Measurements from ENCODE around the gene MAF.

DNA sequence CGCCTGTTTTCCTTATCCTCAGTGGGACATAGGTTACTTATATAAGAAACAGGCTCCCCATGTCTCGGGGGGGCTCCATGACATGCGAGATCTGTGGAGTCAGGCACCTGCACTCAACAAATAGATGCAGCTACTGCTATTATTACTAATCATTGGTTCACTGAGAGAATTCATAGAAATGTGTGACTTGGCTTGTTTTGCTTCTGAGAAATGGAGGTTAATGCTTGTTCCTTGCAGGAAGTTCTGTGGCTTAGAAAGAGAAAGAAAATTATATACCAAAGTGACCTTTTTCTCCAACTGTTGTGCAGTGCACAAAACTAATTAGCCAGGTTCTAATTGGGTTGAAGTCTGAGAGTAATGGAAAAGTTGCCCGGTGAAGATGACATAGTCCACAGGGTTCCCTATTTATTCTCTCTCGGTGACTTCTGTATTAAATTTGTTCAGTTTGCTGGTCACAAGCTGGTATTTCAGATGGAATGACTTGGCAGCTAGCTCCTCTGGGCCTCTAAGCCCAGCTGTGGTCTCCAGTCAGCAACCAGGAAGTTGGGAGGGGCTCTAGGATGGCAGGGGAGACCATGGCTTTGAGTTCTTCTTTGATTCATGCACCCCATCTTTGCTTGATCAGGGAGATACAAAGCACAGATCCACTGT lies 17.6 kb upstream of the MAF start:
- TF ChIP-seq POLR2A (IDR thresholded peaks at IDR 0.05): no peak
- TF ChIP-seq, protein P1, sequence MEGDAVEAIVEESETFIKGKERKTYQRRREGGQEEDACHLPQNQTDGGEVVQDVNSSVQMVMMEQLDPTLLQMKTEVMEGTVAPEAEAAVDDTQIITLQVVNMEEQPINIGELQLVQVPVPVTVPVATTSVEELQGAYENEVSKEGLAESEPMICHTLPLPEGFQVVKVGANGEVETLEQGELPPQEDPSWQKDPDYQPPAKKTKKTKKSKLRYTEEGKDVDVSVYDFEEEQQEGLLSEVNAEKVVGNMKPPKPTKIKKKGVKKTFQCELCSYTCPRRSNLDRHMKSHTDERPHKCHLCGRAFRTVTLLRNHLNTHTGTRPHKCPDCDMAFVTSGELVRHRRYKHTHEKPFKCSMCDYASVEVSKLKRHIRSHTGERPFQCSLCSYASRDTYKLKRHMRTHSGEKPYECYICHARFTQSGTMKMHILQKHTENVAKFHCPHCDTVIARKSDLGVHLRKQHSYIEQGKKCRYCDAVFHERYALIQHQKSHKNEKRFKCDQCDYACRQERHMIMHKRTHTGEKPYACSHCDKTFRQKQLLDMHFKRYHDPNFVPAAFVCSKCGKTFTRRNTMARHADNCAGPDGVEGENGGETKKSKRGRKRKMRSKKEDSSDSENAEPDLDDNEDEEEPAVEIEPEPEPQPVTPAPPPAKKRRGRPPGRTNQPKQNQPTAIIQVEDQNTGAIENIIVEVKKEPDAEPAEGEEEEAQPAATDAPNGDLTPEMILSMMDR (IDR thresholded peaks at IDR 0.05): no peak
